IMR-90 (cell line): Measurements from ENCODE around the gene TIMM9. TPM values are rescaled to one million over a fixed set of nuclear protein-coding genes. Genes with fewer than 3 reads are reported as not detected.

Experiments used
- ATAC-seq: fragments of 200-7000 bp; cut with Tn5 transposase; 2 replicates; pipeline ENCODE4 v1.9.1; 2020; ENCODE audit warnings: low read depth, mild to moderate bottlenecking, moderate library complexity
- BruUV-seq: library from RNA; stranded (reverse); fragments of 400-500 nt; replicated peaks from 2 replicates; lab custom pipeline; 2021; lab: Mats Ljungman, UMichigan
- CTCF ChIA-PET: fragments of 300-600 bp; formaldehyde crosslinking; extraction: SDS; loops from one replicate; lab custom pipeline; 2021; ENCODE audit warnings: antibody characterized with exemption; lab: Yijun Ruan, JAX
- POLR2A ChIA-PET: fragments of 300-600 bp; sonication (Branson Sonifier 250); formaldehyde crosslinking; loops from one replicate; lab custom pipeline; 2022; ENCODE audit warnings: antibody characterized with exemption; ENCODE audit not compliant: unreplicated experiment; lab: Charles Lee
- DNase-seq: peaks from one replicate; pipeline ENCODE4 v3.0.0; 2013
- H2AFZ ChIP-seq: replicated peaks from 2 replicates; pipeline ENCODE3; 2013; ENCODE audit warnings: low read length, mild to moderate bottlenecking; ENCODE audit not compliant: poor library complexity
- H2AK5ac ChIP-seq: 2 replicates; pipeline ENCODE4 v1.6.1; 2013; ENCODE audit warnings: low read depth, low read length, inconsistent platforms
- H2AK9ac ChIP-seq: replicated peaks from 2 replicates; pipeline ENCODE3; 2013; ENCODE audit warnings: mild to moderate bottlenecking, low read depth, low read length, moderate library complexity; ENCODE audit not compliant: poor library complexity
- H2BK120ac ChIP-seq: 2 replicates; pipeline ENCODE4 v1.6.1; 2013; ENCODE audit warnings: low read depth, low read length, inconsistent platforms
- H2BK15ac ChIP-seq: 3 replicates; pipeline ENCODE4 v1.6.1; 2013; ENCODE audit warnings: low read depth, low read length, inconsistent platforms
- H2BK20ac ChIP-seq: 2 replicates; pipeline ENCODE4 v1.6.1; 2013; ENCODE audit warnings: low read depth, mild to moderate bottlenecking, inconsistent platforms, low read length, moderate library complexity
- H2BK5ac ChIP-seq: 2 replicates; pipeline ENCODE4 v1.6.1; 2013; ENCODE audit warnings: mild to moderate bottlenecking, low read depth, low read length, inconsistent platforms; ENCODE audit not compliant: poor library complexity, severe bottlenecking
- H3K14ac ChIP-seq: replicated peaks from 2 replicates; pipeline ENCODE4 v1.6.1; 2013; ENCODE audit warnings: low read depth, low read length, inconsistent platforms
- H3K18ac ChIP-seq: 2 replicates; pipeline ENCODE4 v1.6.1; 2013; ENCODE audit warnings: low read depth, low read length, control low read depth
- H3K23ac ChIP-seq: 2 replicates; pipeline ENCODE4 v1.6.1; 2013; ENCODE audit warnings: low read depth, low read length, inconsistent platforms
- H3K27ac ChIP-seq: 2 replicates; pipeline ENCODE4 v1.5.1; 2013; ENCODE audit warnings: mild to moderate bottlenecking, control low read depth, low read length; ENCODE audit not compliant: insufficient read depth
- H3K27me3 ChIP-seq: 2 replicates; pipeline ENCODE4 v1.6.1; 2013; ENCODE audit warnings: low read length; ENCODE audit not compliant: control insufficient read depth, insufficient read depth
- H3K36me3 ChIP-seq: 2 replicates; pipeline ENCODE4 v1.6.1; 2013; ENCODE audit warnings: low read length, mixed read lengths; ENCODE audit not compliant: control insufficient read depth, insufficient read depth
- H3K4ac ChIP-seq: 2 replicates; pipeline ENCODE4 v1.6.1; 2013; ENCODE audit warnings: low read depth, low read length, inconsistent platforms
- H3K4me1 ChIP-seq: 2 replicates; pipeline ENCODE4 v1.6.1; 2013; ENCODE audit warnings: low read length, mixed read lengths; ENCODE audit not compliant: control insufficient read depth, insufficient read depth
- H3K4me2 ChIP-seq: 2 replicates; pipeline ENCODE4 v1.6.1; 2013; ENCODE audit warnings: low read depth, mild to moderate bottlenecking, control low read depth, low read length, moderate library complexity
- H3K4me3 ChIP-seq: 2 replicates; pipeline ENCODE4 v1.5.1; 2013; ENCODE audit warnings: low read depth, mild to moderate bottlenecking, control low read depth, low read length, moderate library complexity; ENCODE audit not compliant: insufficient read depth
- H3K56ac ChIP-seq: 2 replicates; pipeline ENCODE4 v1.6.1; 2013; ENCODE audit warnings: low read length, inconsistent platforms; ENCODE audit not compliant: insufficient read depth; ENCODE audit errors: extremely low read depth
- H3K79me1 ChIP-seq, 2 experiments: 2 replicates each; pipeline ENCODE4 v1.6.1; 2013; ENCODE audit warnings: low read length in 2 of 2, inconsistent platforms in 1 of 2, low read depth in 1 of 2
- H3K9ac ChIP-seq: 2 replicates; pipeline ENCODE4 v1.6.1; 2013; ENCODE audit warnings: low read depth, low read length, control low read depth
- H3K9me1 ChIP-seq: 2 replicates; pipeline ENCODE4 v1.6.1; 2013; ENCODE audit warnings: low read length, inconsistent platforms; ENCODE audit not compliant: insufficient read depth
- H3K9me3 ChIP-seq: 2 replicates; pipeline ENCODE4 v1.6.1; 2013; ENCODE audit warnings: low read length; ENCODE audit not compliant: control insufficient read depth, insufficient read depth
- H4K20me1 ChIP-seq: 2 replicates; pipeline ENCODE4 v1.6.1; 2013; ENCODE audit warnings: low read length, inconsistent platforms; ENCODE audit not compliant: insufficient read depth
- H4K5ac ChIP-seq: 2 replicates; pipeline ENCODE4 v1.6.1; 2013; ENCODE audit warnings: mild to moderate bottlenecking, low read depth, low read length, control low read depth
- H4K8ac ChIP-seq, 2 experiments: 2 replicates each; pipeline ENCODE4 v1.6.1; 2013; ENCODE audit warnings: low read depth in 2 of 2, low read length in 2 of 2, control low read depth in 1 of 2, inconsistent platforms in 1 of 2
- H4K91ac ChIP-seq: 2 replicates; pipeline ENCODE4 v1.6.1; 2013; ENCODE audit warnings: low read depth, low read length, inconsistent platforms; ENCODE audit not compliant: insufficient read depth
- MAFK ChIP-seq: IDR thresholded peaks from 2 replicates; pipeline ENCODE4 v1.6.1; 2012; ENCODE audit warnings: low read depth, low read length, improper control_type of control experiment
- MXI1 ChIP-seq: IDR thresholded peaks from 2 replicates; pipeline ENCODE4 v1.6.1; 2012; ENCODE audit warnings: low read depth, mild to moderate bottlenecking, low read length, moderate library complexity, borderline replicate concordance
- WGBS, 2 experiments: methylation state at CpG; one replicate each; pipeline versions ENCODE4 v1.1.5 to v1.1.7; 2013; ENCODE audit warnings: missing lambda C conversion rate in 2 of 2; ENCODE audit not compliant: insufficient read length in 1 of 2; ENCODE audit errors: extremely low coverage in 2 of 2; 5-methylcytosine and 5-hydroxymethylcytosine counted together
- dilution Hi-C: fragments of 300-500 bp; cut with HindIII; formaldehyde crosslinking; loops from one replicate; pipeline ENCODE4 v1.14.3; 2018; ENCODE audit warnings: low sequenced_read_pairs; ENCODE audit not compliant: unreplicated experiment
- in situ Hi-C: fragments of 300-500 bp; cut with MboI; formaldehyde crosslinking; loops from 3 replicates; pipeline ENCODE4 v1.14.3; 2019; ENCODE audit warnings: low sequenced_read_pairs, inconsistent platforms, mixed read lengths
- intact Hi-C: fragments of 100-400 bp; cut with micrococcal nuclease; formaldehyde crosslinking; loops from 2 replicates; pipeline ENCODE4 v1.10.0; 2022
- polyA plus RNA-seq, 3 experiments: library from polyadenylated mRNA; depleted of rRNA; stranded (reverse); fragments of >200 nt; gene quantifications; 2 replicates each; pipeline ENCODE4 v1.2.3, GENCODE V29; 2012; ENCODE audit warnings: low replicate concordance in 1 of 3
- total RNA-seq: library from RNA; depleted of rRNA; stranded (reverse); fragments of >200 nt; gene quantifications from 2 replicates; pipeline ENCODE4 v1.2.3, GENCODE V29; 2012

TIMM9 gene
- total and polyA plus RNA-seq, 2 of the 4 experiments (the other 2 are of a cell fraction) = 23.7 to 27.8 TPM

GRCh38 chr14:58408681-58409215, 18.6 kb downstream of the TIMM9 start:
- ATAC-seq = no peak
- no peak overlapping the region for H4K8ac ChIP-seq
- TF ChIP-seq MXI1 = no peak
- TF ChIP-seq MAFK = no peak
- no peak overlapping the region for H2AK5ac ChIP-seq
- no peak for DNase-seq
- no peak overlapping the region for H3K56ac ChIP-seq
- H2BK15ac ChIP-seq = no peak overlapping the region
- no peak overlapping the region for H4K91ac ChIP-seq
- WGBS, 2 experiments = no CpG with 5 or more reads among the region's 3 CpGs
- no peak overlapping the region for H3K23ac ChIP-seq
- H3K14ac ChIP-seq = no peak overlapping the region
- H2BK5ac ChIP-seq = no peak overlapping the region
- H3K4ac ChIP-seq = no peak overlapping the region
- no peak overlapping the region for H3K9ac ChIP-seq
- no peak overlapping the region for H3K4me3 ChIP-seq
- intact Hi-C loops (no loop called here), dilution Hi-C loops (no loop called here), in situ Hi-C loops (no loop called here)
- H2BK120ac ChIP-seq = no peak overlapping the region
- H3K79me1 ChIP-seq = no peaks in the 10 kb centered on the region
- H3K9me3 ChIP-seq = no peaks in the 10 kb centered on the region
- no peaks in the 10 kb centered on the region for H3K9me1 ChIP-seq
- no peak overlapping the region for H3K18ac ChIP-seq
- no peak overlapping the region for H4K5ac ChIP-seq
- no peak overlapping the region for H3K4me2 ChIP-seq
- POLR2A ChIA-PET = no interaction called here
- CTCF ChIA-PET = no interaction called here
- H2AK9ac ChIP-seq = no peak overlapping the region
- peaks cover 22% of the 10 kb centered on the region for H3K36me3 ChIP-seq
- H2BK20ac ChIP-seq = no peak overlapping the region
- no peak overlapping the region for H2AFZ ChIP-seq
- no peaks in the 10 kb centered on the region for H3K4me1 ChIP-seq
- H3K27ac ChIP-seq = no peak overlapping the region
- no peaks in the 10 kb centered on the region for H3K27me3 ChIP-seq
- no peaks in the 10 kb centered on the region for H4K20me1 ChIP-seq
- BruUV-seq = no TSS peak
